Activated naive CD4-positive, alpha-beta T cell treated with anti-CD3 and anti-CD28 coated beads, Interleukin-2, amount 50 U/mL, for 72 hours (primary cell): ENCODE results near the gene FN3K. TPM values are rescaled to one million over a fixed set of nuclear protein-coding genes. Genes with fewer than 3 reads are reported as not detected.
"Not testable (repeated sequence)": the region's sequence is repeated elsewhere in the genome, so short reads cannot be mapped to it uniquely, and the experiment has no call there.

Experiments used
- ATAC-seq, 2 donors: fragments of 150-1000 bp; cut with Tn5 transposase; 2 replicates each; pipeline ENCODE4 v1.10.0; 2021; ENCODE audit warnings: mild to moderate bottlenecking in 2 of 2, moderate library complexity in 2 of 2
- DNase-seq, 2 donors: peaks; one replicate each; pipeline ENCODE4 v3.0.0; 2021 to 2022; ENCODE audit warnings: low spot score in 2 of 2
- H3K27ac Mint-ChIP-seq, 2 donors: one replicate each; pipeline ENCODE4 v1.8.0; 2022; ENCODE audit warnings: mild to moderate bottlenecking in 2 of 2, mixed read lengths in 2 of 2
- H3K36me3 Mint-ChIP-seq, 2 donors: one replicate each; pipeline ENCODE4 v1.8.0; 2022; ENCODE audit warnings: mixed read lengths in 2 of 2
- H3K9me3 Mint-ChIP-seq, 2 donors: one replicate each; pipeline ENCODE4 v1.8.0; 2022; ENCODE audit warnings: mixed read lengths in 2 of 2
- total RNA-seq, 2 donors: library from RNA; stranded (reverse); gene quantifications; one replicate each; pipeline ENCODE4 v1.2.3, GENCODE V29; 2022

FN3K gene
- total RNA-seq, 2 donors from 2014 or later = 3.5 to 7.0 TPM

GRCh38 chr17:82777778-82778375 lies 42.5 kb downstream of the FN3K start:
- not testable (repeated sequence) for ATAC-seq, H3K27ac Mint-ChIP-seq, H3K9me3 Mint-ChIP-seq, H3K36me3 Mint-ChIP-seq, DNase-seq

GRCh38 chr17:82779541-82779940 lies 44.1 kb downstream of the FN3K start:
- Mint-ChIP-seq H3K36me3 (peaks cover 5 to 6% of the 10 kb centered on the region in 2 donors), H3K9me3 (no peaks in the 10 kb centered on the region), H3K27ac (no peak overlapping the region)
- ATAC-seq = no peak
- no peak for DNase-seq

GRCh38 chr17:82780195-82780594 lies 44.8 kb downstream of the FN3K start:
- H3K9me3 Mint-ChIP-seq = no peaks in the 10 kb centered on the region
- peak overlapping the region in 1 of 2 donors; percentile 52 for H3K27ac Mint-ChIP-seq
- ATAC-seq = no peak
- peaks cover 5 to 6% of the 10 kb centered on the region in 2 donors for H3K36me3 Mint-ChIP-seq
- no peak for DNase-seq

DNA sequence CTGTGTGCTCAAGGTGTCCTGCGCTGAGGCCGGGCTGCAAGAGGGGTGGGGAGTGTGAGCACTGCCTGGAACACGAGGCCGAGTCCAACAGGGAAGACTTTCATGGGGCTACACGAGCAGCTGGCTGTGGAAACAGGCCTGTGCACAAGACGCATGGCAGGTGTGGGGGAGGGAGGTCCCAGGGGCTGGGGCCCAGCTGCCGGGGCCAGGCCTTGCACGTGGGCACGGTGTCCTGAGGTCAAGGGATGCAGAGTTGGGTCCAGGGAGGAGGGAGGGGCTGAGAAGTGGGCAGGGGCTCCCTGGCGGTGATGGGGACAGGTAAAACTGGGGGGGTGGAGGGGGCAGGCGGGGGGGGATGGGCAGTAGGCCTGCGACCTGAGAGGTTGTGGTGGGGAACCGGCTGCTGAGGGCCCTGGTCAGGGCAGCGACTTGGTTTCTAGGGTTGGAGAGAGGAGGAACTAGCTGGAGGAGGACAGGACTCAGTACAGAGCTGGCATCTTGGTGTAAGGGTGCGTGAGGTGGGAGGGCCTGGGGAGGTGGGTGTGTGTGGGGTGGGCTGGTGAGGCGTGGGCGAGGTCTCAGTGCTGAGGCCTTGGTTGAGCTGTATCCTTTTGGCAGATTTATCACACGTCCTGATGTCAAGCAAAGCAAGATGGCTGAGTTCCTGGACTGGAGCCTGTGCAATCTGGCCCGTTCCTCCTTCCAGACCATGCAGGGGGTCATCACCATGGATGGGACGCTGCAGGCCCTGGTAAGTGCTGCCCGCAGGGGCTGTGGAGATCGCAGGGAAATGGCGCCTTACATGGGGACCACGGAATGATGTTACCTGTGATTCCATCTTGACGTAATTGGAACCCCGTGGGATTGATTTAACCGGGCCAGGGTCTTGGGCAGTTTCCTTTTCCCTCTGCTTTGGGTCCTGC lies 45.8 kb downstream of the FN3K start:
- Mint-ChIP-seq H3K36me3 (peaks cover 5 to 6% of the 10 kb centered on the region in 2 donors), H3K27ac (peak overlapping the region in 1 of 2 donors; percentile 75), H3K9me3 (no peaks in the 10 kb centered on the region)
- DNase-seq = no peak
- peak; percentile 28 to 44 for ATAC-seq

DNA sequence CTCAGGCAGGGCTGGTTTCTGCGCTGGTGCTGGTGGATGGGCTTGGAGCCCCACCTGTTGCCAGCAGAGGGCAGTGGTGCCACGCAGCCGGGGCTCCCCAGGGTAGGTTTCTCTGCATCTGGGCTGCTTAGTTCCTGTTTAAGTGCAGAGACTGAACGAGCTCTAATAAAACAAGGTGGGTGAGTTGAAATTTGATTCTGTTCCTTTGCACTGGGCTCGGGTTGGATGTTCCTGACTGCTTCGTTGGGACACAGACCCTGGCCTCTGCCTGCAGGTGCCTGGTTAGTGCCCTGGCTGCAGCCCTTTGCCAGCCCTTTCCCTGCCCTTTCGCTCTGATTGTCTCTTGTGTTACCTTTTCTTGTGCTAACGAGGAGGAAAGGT lies 46.5 kb downstream of the FN3K start:
- Mint-ChIP-seq H3K27ac (peak overlapping the region in 1 of 2 donors; percentile 75), H3K36me3 (peaks cover 5 to 6% of the 10 kb centered on the region in 2 donors), H3K9me3 (no peaks in the 10 kb centered on the region)
- peak; percentile 99 for ATAC-seq
- peak; percentile 67 to 88 for DNase-seq

DNA sequence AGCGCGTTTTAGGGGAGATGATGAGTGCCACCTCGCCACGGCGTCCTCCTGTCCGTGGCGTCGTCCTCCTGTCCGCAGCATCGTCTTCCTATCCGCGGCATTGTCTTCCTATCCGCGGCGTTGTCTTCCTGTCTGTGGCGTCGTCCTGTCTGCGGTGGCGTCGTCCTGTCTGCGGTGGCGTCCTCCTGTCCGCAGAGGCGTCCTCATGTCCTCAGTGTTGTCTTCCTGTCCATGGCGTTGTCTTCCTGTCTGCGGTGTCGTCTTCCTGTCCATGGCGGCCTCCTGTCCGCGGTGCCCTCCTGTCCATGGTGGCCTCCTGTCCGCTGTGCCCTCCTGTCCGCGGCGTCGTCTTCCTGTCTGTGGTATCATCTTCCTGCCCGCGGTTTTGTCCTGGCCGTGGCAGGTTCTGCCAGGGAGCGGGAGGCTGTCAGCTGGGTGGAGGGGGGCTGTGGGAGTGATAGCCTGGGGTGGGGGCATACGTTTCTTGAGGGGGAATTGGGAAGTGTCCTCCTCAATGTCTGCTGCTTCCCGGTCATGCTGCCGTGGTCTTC lies 47.3 kb downstream of the FN3K start:
- Mint-ChIP-seq H3K9me3 (no peaks in the 10 kb centered on the region), H3K27ac (peak overlapping the region; percentile 29 to 75)

GRCh38 chr17:82783498-82783897 lies 48.1 kb downstream of the FN3K start:
- no peak overlapping the region for H3K27ac Mint-ChIP-seq
- ATAC-seq (no peak), DNase-seq (no peak)
- H3K9me3 Mint-ChIP-seq = no peaks in the 10 kb centered on the region
- H3K36me3 Mint-ChIP-seq = peaks cover 0 to 5% of the 10 kb centered on the region in 2 donors

More for the DNA sequence above, 47.3 kb downstream of the FN3K start:
- peaks cover 0 to 5% of the 10 kb centered on the region in 2 donors for H3K36me3 Mint-ChIP-seq
- DNase-seq (no peak), ATAC-seq (no peak)

GRCh38 chr17:82785581-82785980 lies 50.2 kb downstream of the FN3K start:
- ATAC-seq = not testable (repeated sequence)

GRCh38 chr17:82786427-82786826 lies 51.0 kb downstream of the FN3K start:
- H3K9me3 Mint-ChIP-seq = no peaks in the 10 kb centered on the region
- H3K36me3 Mint-ChIP-seq = peaks cover 0 to 5% of the 10 kb centered on the region in 2 donors
- no peak for ATAC-seq

More at GRCh38 chr17:82785581-82785980, 50.2 kb downstream of the FN3K start:
- not testable (repeated sequence) for DNase-seq, H3K36me3 Mint-ChIP-seq, H3K27ac Mint-ChIP-seq, H3K9me3 Mint-ChIP-seq

GRCh38 chr17:82787081-82787848 lies 51.9 kb downstream of the FN3K start:
- Mint-ChIP-seq H3K36me3 (peaks cover 0 to 5% of the 10 kb centered on the region in 2 donors), H3K27ac (peak overlapping the region in 1 of 2 donors; percentile 50), H3K9me3 (no peaks in the 10 kb centered on the region)
- DNase-seq (no peak), ATAC-seq (no peak)

More at GRCh38 chr17:82786427-82786826, 51.0 kb downstream of the FN3K start:
- DNase-seq = no peak
- H3K27ac Mint-ChIP-seq = no peak overlapping the region

DNA sequence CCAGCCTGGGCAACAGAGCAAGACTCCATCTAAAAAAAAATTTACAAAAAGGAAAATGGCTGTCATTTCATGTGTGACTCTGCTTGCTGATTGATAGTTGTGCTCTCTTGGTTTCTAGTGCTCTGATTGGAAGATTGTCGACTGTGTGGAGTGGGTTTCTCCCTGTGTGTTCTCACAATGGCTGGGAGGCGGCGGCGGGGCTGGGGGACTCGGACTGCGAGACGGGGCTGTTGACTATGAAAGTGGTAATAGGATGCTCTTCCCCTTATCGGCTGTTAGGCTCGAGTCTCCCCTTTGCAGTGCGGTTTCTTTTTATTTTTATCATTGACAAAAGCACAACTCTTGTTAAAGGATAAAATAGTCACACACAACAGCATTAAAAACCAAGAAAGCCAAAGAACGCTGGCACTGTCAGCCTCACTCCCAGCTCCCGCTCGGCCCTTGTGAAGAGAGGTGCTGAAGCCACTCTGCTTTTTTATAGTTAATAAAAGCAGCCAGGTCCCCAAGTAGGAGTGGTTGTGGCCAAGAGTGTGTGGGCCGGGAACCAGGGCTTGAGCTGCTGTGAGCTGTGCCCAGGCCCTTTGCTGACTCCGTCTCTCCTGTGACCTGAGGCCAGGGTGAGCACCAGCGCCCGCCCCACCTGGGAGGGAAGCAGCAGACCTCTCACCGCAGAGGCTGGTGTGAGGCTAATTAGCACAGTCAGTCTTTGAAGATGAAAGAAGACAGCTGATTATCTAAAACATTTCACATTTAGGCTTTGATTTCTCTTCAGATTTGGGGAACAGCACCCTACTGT lies 53.0 kb downstream of the FN3K start:
- DNase-seq (no peak), ATAC-seq (no peak)
- no peaks in the 10 kb centered on the region for H3K9me3 Mint-ChIP-seq
- peak overlapping the region in 1 of 2 donors; percentile 44 for H3K27ac Mint-ChIP-seq
- no peaks in the 10 kb centered on the region for H3K36me3 Mint-ChIP-seq

- DNase-seq (no peak), ATAC-seq (peak in 1 of 2 donors; percentile 9)
- Mint-ChIP-seq H3K27ac (peak overlapping the region in 1 of 2 donors; percentile 44), H3K9me3 (no peaks in the 10 kb centered on the region), H3K36me3 (no peaks in the 10 kb centered on the region)
Observed at GRCh38 chr17:82789051-82789592, 53.7 kb downstream of the FN3K start.

DNA sequence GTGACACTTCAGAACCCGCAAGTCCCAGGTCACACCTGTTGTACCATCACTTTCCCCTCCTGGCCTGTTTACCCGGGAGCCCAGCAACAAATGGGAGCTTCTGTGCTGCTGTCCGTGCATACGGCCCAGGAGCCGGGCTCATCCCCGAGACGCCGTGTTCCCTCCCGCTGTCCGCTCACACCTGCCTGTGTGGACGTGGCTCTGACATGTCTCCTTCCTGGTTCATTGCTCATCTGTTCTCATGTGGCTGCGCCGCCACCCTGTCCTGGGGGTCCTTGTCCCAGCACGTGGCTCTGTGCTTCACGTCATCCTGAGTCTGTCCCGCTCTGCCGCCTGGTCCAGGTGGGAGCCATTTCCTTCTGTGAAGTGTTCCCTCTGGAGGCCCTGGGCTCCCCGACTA lies 54.4 kb downstream of the FN3K start:
- Mint-ChIP-seq H3K36me3 (no peaks in the 10 kb centered on the region), H3K9me3 (no peaks in the 10 kb centered on the region), H3K27ac (peak overlapping the region; percentile 72 to 73)
- ATAC-seq (no peak), DNase-seq (no peak)

GRCh38 chr17:82790391-82790790 lies 55.0 kb downstream of the FN3K start:
- H3K9me3 Mint-ChIP-seq = no peaks in the 10 kb centered on the region
- no peak for DNase-seq
- no peak for ATAC-seq
- peak overlapping the region in 1 of 2 donors; percentile 73 for H3K27ac Mint-ChIP-seq
- H3K36me3 Mint-ChIP-seq = no peaks in the 10 kb centered on the region

DNA sequence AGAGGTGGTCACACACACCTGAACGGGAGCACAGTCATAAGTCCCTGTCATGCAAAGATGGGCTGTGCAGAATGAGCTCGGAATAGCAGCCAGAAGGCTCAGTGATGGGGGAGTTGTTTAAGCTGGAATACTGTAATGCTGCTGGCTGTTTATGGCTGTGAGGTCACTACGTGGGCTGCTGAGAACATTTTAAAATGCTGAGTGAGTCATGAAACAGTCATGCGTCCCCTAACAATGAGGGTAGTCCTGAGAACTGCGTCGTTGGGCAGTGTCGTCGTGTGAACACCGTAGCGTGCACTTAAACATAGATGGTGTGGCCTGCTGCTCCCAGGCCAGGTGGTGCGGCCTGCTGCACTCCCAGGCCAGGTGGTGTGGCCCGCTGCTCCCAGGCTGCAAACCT lies 56.1 kb downstream of the FN3K start:
- Mint-ChIP-seq H3K27ac (no peak overlapping the region), H3K36me3 (no peaks in the 10 kb centered on the region), H3K9me3 (no peaks in the 10 kb centered on the region)
- DNase-seq (no peak), ATAC-seq (no peak)
